Left cardiac atrium (tissue), 4 donors: ENCODE data around the gene CYP26B1. TPM values are rescaled to one million over a fixed set of nuclear protein-coding genes. Genes with fewer than 3 reads are reported as not detected.

Source experiments
- ATAC-seq, 2 donors: fragments of 200-7000 bp; cut with Tn5 transposase; one replicate each; pipeline ENCODE4 v1.9.1; 2020; ENCODE audit warnings: mild to moderate bottlenecking in 2 of 2, moderate library complexity in 2 of 2
- DNase-seq: peaks from one replicate; pipeline ENCODE4 v3.0.0-alpha.2; 2020
- intact Hi-C, 2 donors: fragments of 100-400 bp; cut with DNase I; formaldehyde crosslinking; loops; one replicate each; pipeline versions ENCODE4 v1.14.1 to v1.15.1; 2022 to 2023
- total RNA-seq, 2 donors: library from RNA; stranded (reverse); fragmentation: NEBNext Ultra II Directional; extraction: Animal tissue kit (Norgen Biotek cat#: 25700); gene quantifications; one replicate each; pipeline ENCODE4 v1.2.1, GENCODE V29; 2021
- donor health status: DM: no; HTN: yes; CAD: no.
- donor health status: DM: no; HTN: yes; CAD: no; lungs with severe emphysema.
- donor health status: DM: yes; HTN: yes; CAD: no.
- donor health status: Dilated cardiomyopathy.

Gene CYP26B1
- total RNA-seq, 2 donors from 2014 or later = 8.5 to 21.0 TPM

- intact Hi-C loops = loop anchor here in 1 of 2 donors (5.0 kb wide), 1 partner anchor 588 kb away; no protein-coding TSS in a partner anchor
- DNase-seq = no peak
- no peak for ATAC-seq
Observed at GRCh38 chr2:72134997-72135800, 12.5 kb downstream of the CYP26B1 start.

GRCh38 chr2:72134408-72134996 is 13.2 kb downstream of the CYP26B1 start:
- intact Hi-C loops = no loop called here
- ATAC-seq (no peak), DNase-seq (no peak)

GRCh38 chr2:72133721-72134407 is 13.8 kb downstream of the CYP26B1 start:
- ATAC-seq = no peak
- no peak for DNase-seq
- intact Hi-C loops = no loop called here

GRCh38 chr2:72132981-72133720 is 14.5 kb downstream of the CYP26B1 start:
- no peak for ATAC-seq
- no peak for DNase-seq
- intact Hi-C loops = no loop called here

- DNase-seq (no peak), ATAC-seq (no peak)
- intact Hi-C loops = no loop called here
Observed at GRCh38 chr2:72131916-72132841, 15.5 kb downstream of the CYP26B1 start.

- intact Hi-C loops = no loop called here
- DNase-seq = no peak
Observed at GRCh38 chr2:72131371-72131891, 16.2 kb downstream of the CYP26B1 start.

GRCh38 chr2:72130659-72131360 is 16.9 kb downstream of the CYP26B1 start:
- DNase-seq = no peak
- ATAC-seq = no peak

More at GRCh38 chr2:72131371-72131891, 16.2 kb downstream of the CYP26B1 start:
- no peak for ATAC-seq

GRCh38 chr2:72129681-72130340 is 17.9 kb downstream of the CYP26B1 start:
- intact Hi-C loops = no loop called here
- DNase-seq (peak; percentile 21), ATAC-seq (peak in 1 of 2 donors; percentile 40)

More at GRCh38 chr2:72130659-72131360, 16.9 kb downstream of the CYP26B1 start:
- intact Hi-C loops = no loop called here

- no peak for ATAC-seq
- intact Hi-C loops = no loop called here
- no peak for DNase-seq
Observed at GRCh38 chr2:72128843-72129227, 18.8 kb downstream of the CYP26B1 start.

GRCh38 chr2:72128059-72128842 is 19.4 kb downstream of the CYP26B1 start:
- ATAC-seq (no peak), DNase-seq (no peak)

GRCh38 chr2:72127401-72128058 is 20.1 kb downstream of the CYP26B1 start:
- ATAC-seq (no peak), DNase-seq (no peak)

More at GRCh38 chr2:72128059-72128842, 19.4 kb downstream of the CYP26B1 start:
- intact Hi-C loops = no loop called here

GRCh38 chr2:72126186-72127100 is 21.2 kb downstream of the CYP26B1 start:
- intact Hi-C loops = no loop called here
- ATAC-seq = no peak
- DNase-seq = no peak

More at GRCh38 chr2:72127401-72128058, 20.1 kb downstream of the CYP26B1 start:
- intact Hi-C loops = no loop called here

- no peak for ATAC-seq
- intact Hi-C loops = no loop called here
Observed at GRCh38 chr2:72124376-72124775, 23.3 kb downstream of the CYP26B1 start.

GRCh38 chr2:72121153-72121552 is 26.5 kb downstream of the CYP26B1 start:
- DNase-seq (no peak), ATAC-seq (no peak)
- intact Hi-C loops = no loop called here

More at GRCh38 chr2:72124376-72124775, 23.3 kb downstream of the CYP26B1 start:
- no peak for DNase-seq

- intact Hi-C loops = no loop called here
- ATAC-seq (no peak), DNase-seq (no peak)
Observed at GRCh38 chr2:72118951-72119350, 28.7 kb downstream of the CYP26B1 start.
